KBM-7 (cell line): ENCODE results near the gene ABCC1.
"Not testable (repeated sequence)": the region's sequence is repeated elsewhere in the genome, so short reads cannot be mapped to it uniquely, and the experiment has no call there.

Experiments used
- DNase-seq: peaks from one replicate; pipeline ENCODE4 v3.0.0-alpha.2; 2015
- in situ Hi-C: fragments of 300-500 bp; cut with MboI; formaldehyde crosslinking; loops from 2 replicates; pipeline ENCODE4 v1.14.3; 2020; ENCODE audit warnings: low sequenced_read_pairs, low pct_unique_long_range_greater_than_20kb, mixed read lengths

ABCC1 gene

GRCh38 chr16:15963307-15963910, 14.0 kb downstream of the ABCC1 start:
- in situ Hi-C loops: no loop called here
- no peak for DNase-seq

- DNase-seq: no peak
- in situ Hi-C loops: no loop called here
Measured at GRCh38 chr16:15966420-15966819, 17.0 kb downstream of the ABCC1 start.

GRCh38 chr16:15966836-15967546, 17.6 kb downstream of the ABCC1 start:
- no peak for DNase-seq
- in situ Hi-C loops: no loop called here

- no peak for DNase-seq
- in situ Hi-C loops: no loop called here
Measured at GRCh38 chr16:15967655-15968315, 18.4 kb downstream of the ABCC1 start.

- in situ Hi-C loops: no loop called here
- no peak for DNase-seq
Measured at GRCh38 chr16:15970202-15970601, 20.8 kb downstream of the ABCC1 start.

- DNase-seq: no peak
- in situ Hi-C loops: no loop called here
Measured at GRCh38 chr16:15970743-15971439, 21.5 kb downstream of the ABCC1 start.

GRCh38 chr16:15971440-15971815, 22.0 kb downstream of the ABCC1 start:
- no peak for DNase-seq
- in situ Hi-C loops: no loop called here

- in situ Hi-C loops: no loop called here
- DNase-seq: no peak
Measured at GRCh38 chr16:15972046-15972868, 22.8 kb downstream of the ABCC1 start.

GRCh38 chr16:15973421-15973820, 24.0 kb downstream of the ABCC1 start:
- in situ Hi-C loops: no loop called here
- no peak for DNase-seq

GRCh38 chr16:15974057-15974456, 24.6 kb downstream of the ABCC1 start:
- DNase-seq: no peak

GRCh38 chr16:15975172-15975571, 25.8 kb downstream of the ABCC1 start:
- in situ Hi-C loops: no loop called here
- DNase-seq: no peak

More at GRCh38 chr16:15974057-15974456, 24.6 kb downstream of the ABCC1 start:
- in situ Hi-C loops: no loop called here

GRCh38 chr16:15976225-15976812, 26.9 kb downstream of the ABCC1 start:
- in situ Hi-C loops: no loop called here
- no peak for DNase-seq

GRCh38 chr16:15976929-15977637, 27.7 kb downstream of the ABCC1 start:
- DNase-seq: no peak
- in situ Hi-C loops: no loop called here

- in situ Hi-C loops: no loop called here
- no peak for DNase-seq
Measured at GRCh38 chr16:15979801-15980200, 30.4 kb downstream of the ABCC1 start.

GRCh38 chr16:15980329-15980728, 30.9 kb downstream of the ABCC1 start:
- in situ Hi-C loops: no loop called here
- DNase-seq: peak; percentile 76

GRCh38 chr16:15981382-15981781, 32.0 kb downstream of the ABCC1 start:
- DNase-seq: no peak
- in situ Hi-C loops: no loop called here

- in situ Hi-C loops, DNase-seq: not testable (repeated sequence)
Measured at GRCh38 chr16:15982194-15982915, 32.9 kb downstream of the ABCC1 start.

- in situ Hi-C loops: no loop called here
Measured at GRCh38 chr16:15983898-15984297, 34.5 kb downstream of the ABCC1 start.

More at GRCh38 chr16:15983898-15984297, 34.5 kb downstream of the ABCC1 start:
- no peak for DNase-seq
